HG03095 (cell line): ENCODE measurements around the gene LEMD2.
"Not testable (repeated sequence)": the region's sequence is repeated elsewhere in the genome, so short reads cannot be mapped to it uniquely, and the experiment has no call there.

ENCODE experiments used
- ATAC-seq: cut with Tn5 transposase; IDR thresholded peaks from one replicate; pipeline ENCODE4 v1.9.1; 2021; ENCODE audit warnings: moderate library complexity; ENCODE audit not compliant: unreplicated experiment

LEMD2 gene

GRCh38 chr6:33788694-33789549 lies at the start of gene LEMD2:
LEMD2 (minus strand) TSS chr6:33789130; CDS start chr6:33789116, 14 bp downstream.
- ATAC-seq, result peak; percentile 84

- no peak for ATAC-seq
Measured at GRCh38 chr6:33837971-33838665, 49.2 kb upstream of the LEMD2 start.

DNA sequence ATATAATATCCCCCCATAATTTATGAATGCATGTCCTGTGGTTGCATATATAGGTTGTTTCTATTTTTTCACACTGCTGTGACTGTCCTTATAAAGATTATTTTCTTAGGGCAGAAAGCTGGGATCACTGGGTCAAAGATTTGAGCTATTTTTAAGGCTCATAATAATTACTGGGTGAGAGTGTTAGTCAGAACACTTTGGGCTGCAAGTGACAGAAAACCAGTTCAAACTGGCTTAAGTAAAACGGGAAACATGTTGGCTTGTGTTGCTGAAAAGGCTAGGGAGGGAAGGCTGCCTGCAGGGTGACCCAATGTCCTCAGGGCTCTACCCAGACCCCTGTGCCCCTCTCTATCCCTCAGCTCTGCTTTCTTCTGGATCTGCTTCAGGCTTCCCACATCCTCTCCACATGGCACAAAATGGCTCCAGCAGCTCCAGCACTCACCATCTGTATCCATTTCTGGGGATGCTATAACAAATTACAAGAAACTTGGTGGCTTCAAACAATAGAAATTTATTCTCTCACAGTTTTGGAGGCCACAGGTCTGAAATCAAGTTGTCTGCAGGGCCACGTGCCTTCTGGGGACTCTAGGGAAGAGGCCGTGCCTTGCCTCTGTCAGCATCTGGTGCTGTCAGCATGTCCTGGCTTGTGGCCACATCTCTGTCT lies 48.0 kb upstream of the LEMD2 start:
- no peak for ATAC-seq

DNA sequence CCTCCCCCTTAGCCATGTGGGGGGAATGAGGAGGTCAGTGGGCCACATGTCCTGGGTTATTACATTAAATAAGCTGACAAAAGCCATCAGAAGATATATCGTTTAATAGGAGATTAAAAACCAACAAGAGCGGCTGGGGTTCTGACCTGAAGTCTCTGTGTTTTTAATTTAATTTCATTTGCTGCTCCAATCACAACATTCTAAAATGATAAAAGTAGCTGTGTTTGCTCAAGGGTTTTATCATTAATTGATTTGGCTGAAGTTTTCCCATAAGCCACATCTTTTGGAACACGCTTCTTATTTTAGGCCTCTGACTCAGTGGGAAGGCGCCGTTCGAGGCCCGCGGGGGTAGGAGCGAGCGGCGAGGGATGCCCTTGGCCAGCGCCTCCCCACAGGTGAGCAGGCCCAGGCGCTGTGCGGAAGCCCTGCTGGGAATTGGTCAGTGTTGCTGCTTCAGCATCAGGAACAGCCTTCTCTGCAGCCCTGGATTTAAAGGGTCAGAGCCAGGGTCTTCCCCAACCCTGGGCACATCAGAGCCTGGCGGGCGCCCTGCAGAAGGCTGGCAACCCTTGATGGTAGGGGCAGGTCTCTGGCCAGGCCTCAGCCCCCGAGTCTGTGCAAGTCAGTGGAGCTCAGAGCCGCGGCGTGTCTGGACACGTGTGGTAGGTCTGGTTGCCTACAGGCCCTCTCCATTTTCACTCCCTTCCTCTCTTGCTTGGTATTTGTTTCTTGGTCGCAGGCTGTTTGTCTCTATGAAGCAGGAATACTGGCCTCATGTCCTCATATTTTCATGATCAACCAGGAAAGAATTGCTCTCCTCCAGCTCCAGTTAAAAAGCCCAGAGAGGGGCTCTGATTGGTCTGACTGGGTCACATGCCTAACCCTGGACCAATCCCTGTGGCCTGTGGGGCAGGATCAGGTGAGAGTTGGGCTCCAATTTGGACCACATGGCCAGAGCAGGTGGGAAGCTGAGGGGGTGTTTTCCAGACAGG lies 45.8 kb upstream of the LEMD2 start:
- ATAC-seq, result no peak

DNA sequence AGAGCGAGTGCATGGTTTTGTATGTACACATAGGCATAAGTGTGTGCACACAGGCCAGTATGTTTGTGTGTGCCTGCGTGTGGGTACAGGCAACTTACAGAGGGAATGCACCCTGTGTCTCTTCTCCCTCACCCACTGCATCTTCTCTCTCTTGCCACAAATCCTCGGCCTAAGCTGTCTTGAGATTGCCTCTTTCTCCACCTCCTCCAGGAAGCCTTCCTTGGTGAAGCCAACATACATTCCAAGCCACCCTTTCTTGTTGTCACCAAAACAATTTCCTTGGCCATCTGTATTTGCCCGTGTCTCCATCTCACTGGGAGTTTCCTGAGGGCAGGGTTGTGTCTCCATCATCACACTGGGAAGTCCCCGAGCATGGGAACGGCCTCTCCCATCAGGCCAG lies 44.7 kb upstream of the LEMD2 start:
- ATAC-seq, result no peak

- ATAC-seq, result not testable (repeated sequence)
Measured at GRCh38 chr6:33832831-33833230, 43.9 kb upstream of the LEMD2 start.

DNA sequence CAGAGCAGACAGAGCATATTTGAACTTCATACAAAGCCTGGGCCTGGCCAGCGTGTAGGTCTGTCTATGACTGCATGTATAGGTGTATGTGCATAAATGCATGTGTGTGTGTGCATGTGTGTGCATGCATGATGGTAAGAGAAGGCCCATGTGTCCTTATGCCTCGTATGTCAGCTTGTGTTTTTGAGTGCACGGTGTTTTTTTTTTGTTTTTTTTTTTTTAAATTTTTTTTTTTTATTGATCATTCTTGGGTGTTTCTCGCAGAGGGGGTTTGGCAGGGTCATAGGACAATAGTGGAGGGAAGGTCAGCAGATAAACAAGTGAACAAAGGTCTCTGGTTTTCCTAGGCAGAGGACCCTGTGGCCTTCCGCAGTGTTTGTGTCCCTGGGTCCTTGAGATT lies 42.8 kb upstream of the LEMD2 start:
- ATAC-seq, result not testable (repeated sequence)

DNA sequence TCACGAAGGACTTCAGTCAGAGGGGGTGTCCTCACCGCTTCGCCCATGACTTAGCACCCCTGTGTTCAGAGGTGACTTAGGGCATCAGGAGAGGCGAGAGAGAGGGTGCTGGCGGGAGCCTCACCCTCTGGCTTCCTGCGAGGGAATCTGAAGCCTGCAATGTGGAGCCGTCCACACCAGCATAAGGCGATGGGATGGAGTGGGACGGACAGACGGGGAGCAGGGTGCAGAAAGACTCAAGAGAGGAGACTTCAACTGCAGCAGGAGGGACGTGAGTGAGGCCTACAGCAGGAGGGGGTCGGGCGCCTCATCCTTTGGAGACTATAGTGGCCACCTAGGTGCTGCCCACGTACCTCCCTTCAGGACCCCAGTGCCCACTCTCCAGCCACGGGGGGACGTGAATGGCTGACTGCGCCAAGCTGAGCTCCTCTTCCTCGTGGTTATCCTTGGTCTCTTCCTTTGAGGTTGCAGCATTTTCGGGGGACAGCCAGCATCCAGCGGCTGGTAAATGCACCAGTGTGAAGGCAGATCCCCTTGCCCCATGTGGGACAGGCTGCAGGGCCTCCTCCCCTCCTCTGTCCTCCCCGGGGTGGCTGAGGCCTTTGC lies 41.8 kb upstream of the LEMD2 start:
- no peak for ATAC-seq

- ATAC-seq, result no peak
Measured at GRCh38 chr6:33828764-33829731, 40.1 kb upstream of the LEMD2 start.

GRCh38 chr6:33828452-33828763 lies 39.5 kb upstream of the LEMD2 start:
- no peak for ATAC-seq

DNA sequence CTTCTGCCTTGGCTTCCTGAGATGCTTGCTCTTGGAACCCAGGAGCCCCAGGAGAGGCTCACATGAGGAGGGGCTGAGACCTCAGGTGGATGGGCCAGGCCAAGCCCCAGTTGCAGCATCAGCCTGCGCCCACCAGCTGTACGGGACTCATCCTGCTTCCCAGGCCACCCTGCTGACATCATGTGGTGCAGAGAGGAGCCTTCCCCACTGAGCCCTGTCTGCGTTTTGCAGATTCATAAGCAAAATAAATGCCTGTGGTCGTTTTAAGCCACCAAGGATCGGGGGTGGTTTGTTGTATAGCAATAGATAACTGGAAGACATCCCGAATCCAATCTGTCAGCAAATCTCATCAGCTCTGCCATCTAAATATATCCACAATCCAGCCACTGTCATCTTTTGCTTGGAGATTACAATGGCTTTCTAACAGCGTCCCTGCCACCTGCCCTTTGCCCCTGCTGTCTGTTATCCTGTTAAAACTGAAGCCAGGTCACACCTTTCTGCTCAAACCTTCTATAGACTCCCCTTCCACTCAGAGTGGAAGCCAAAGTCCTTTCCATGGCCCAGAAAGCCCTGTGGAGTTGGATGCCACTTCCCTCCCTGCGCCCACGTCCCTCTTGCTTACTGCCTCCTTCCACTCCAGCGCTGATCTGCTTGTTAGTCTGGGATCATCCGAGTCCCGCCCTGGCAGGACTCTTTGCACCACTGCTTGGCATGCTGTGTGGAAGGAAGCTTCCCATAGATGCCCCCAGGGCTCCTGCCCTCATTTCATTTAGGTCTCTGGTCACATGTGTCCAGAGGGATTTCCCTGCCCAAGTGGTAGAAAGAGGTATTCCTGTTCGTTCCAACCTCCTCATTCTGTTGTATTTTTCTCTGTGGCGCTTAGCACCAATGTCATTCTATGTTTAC lies 38.9 kb upstream of the LEMD2 start:
- ATAC-seq, result no peak

DNA sequence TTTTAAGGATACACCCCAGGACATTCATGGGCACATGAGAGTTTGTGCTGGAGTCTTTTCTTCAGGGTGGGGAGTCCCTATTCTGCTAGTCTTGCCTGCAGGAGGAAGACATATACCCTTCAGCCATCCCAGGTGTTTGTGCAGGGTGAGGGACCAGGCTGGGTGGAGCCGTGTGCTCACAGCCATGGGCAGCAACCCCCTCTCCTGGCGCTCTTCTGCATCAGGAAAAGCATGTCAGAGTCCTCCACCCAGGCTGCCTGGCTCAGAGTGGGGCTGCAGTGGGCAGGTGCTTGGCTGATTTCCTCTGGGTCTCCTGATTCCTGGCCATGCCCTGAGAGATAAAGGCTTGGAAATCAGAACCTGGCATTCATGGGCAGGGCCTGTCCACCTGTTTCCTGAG lies 37.6 kb upstream of the LEMD2 start:
- ATAC-seq, result no peak

GRCh38 chr6:33824461-33825154 lies 35.7 kb upstream of the LEMD2 start:
- no peak for ATAC-seq

GRCh38 chr6:33823806-33824205 lies 34.9 kb upstream of the LEMD2 start:
- ATAC-seq, result no peak

GRCh38 chr6:33822575-33823395 lies 33.9 kb upstream of the LEMD2 start:
- ATAC-seq, result no peak

GRCh38 chr6:33820784-33821520 lies 32.0 kb upstream of the LEMD2 start:
- ATAC-seq, result no peak
